IMR-90 (cell line): ENCODE results near the gene CIBAR2. TPM values are rescaled to one million over a fixed set of nuclear protein-coding genes. Genes with fewer than 3 reads are reported as not detected.
A peak's percentile ranks its signal among the peaks of the same experiment; 100 is the strongest.

Experiments
- ATAC-seq: fragments of 200-7000 bp; cut with Tn5 transposase; 2 replicates; pipeline ENCODE4 v1.9.1; 2020; ENCODE audit warnings: low read depth, mild to moderate bottlenecking, moderate library complexity
- BruUV-seq: library from RNA; stranded (reverse); fragments of 400-500 nt; replicated peaks from 2 replicates; lab custom pipeline; 2021; lab: Mats Ljungman, UMichigan
- CTCF ChIA-PET: fragments of 300-600 bp; formaldehyde crosslinking; extraction: SDS; loops from one replicate; lab custom pipeline; 2021; ENCODE audit warnings: antibody characterized with exemption; lab: Yijun Ruan, JAX
- POLR2A ChIA-PET: fragments of 300-600 bp; sonication (Branson Sonifier 250); formaldehyde crosslinking; loops from one replicate; lab custom pipeline; 2022; ENCODE audit warnings: antibody characterized with exemption; ENCODE audit not compliant: unreplicated experiment; lab: Charles Lee
- DNase-seq: peaks from one replicate; pipeline ENCODE4 v3.0.0; 2013
- H2AFZ ChIP-seq: replicated peaks from 2 replicates; pipeline ENCODE3; 2013; ENCODE audit warnings: low read length, mild to moderate bottlenecking; ENCODE audit not compliant: poor library complexity
- H2AK5ac ChIP-seq: 2 replicates; pipeline ENCODE4 v1.6.1; 2013; ENCODE audit warnings: low read depth, low read length, inconsistent platforms
- H2AK9ac ChIP-seq: replicated peaks from 2 replicates; pipeline ENCODE3; 2013; ENCODE audit warnings: mild to moderate bottlenecking, low read depth, low read length, moderate library complexity; ENCODE audit not compliant: poor library complexity
- H2BK120ac ChIP-seq: 2 replicates; pipeline ENCODE4 v1.6.1; 2013; ENCODE audit warnings: low read depth, low read length, inconsistent platforms
- H2BK15ac ChIP-seq: 3 replicates; pipeline ENCODE4 v1.6.1; 2013; ENCODE audit warnings: low read depth, low read length, inconsistent platforms
- H2BK20ac ChIP-seq: 2 replicates; pipeline ENCODE4 v1.6.1; 2013; ENCODE audit warnings: low read depth, mild to moderate bottlenecking, inconsistent platforms, low read length, moderate library complexity
- H2BK5ac ChIP-seq: 2 replicates; pipeline ENCODE4 v1.6.1; 2013; ENCODE audit warnings: mild to moderate bottlenecking, low read depth, low read length, inconsistent platforms; ENCODE audit not compliant: poor library complexity, severe bottlenecking
- H3K14ac ChIP-seq: replicated peaks from 2 replicates; pipeline ENCODE4 v1.6.1; 2013; ENCODE audit warnings: low read depth, low read length, inconsistent platforms
- H3K18ac ChIP-seq: 2 replicates; pipeline ENCODE4 v1.6.1; 2013; ENCODE audit warnings: low read depth, low read length, control low read depth
- H3K23ac ChIP-seq: 2 replicates; pipeline ENCODE4 v1.6.1; 2013; ENCODE audit warnings: low read depth, low read length, inconsistent platforms
- H3K27ac ChIP-seq: 2 replicates; pipeline ENCODE4 v1.5.1; 2013; ENCODE audit warnings: mild to moderate bottlenecking, control low read depth, low read length; ENCODE audit not compliant: insufficient read depth
- H3K27me3 ChIP-seq: 2 replicates; pipeline ENCODE4 v1.6.1; 2013; ENCODE audit warnings: low read length; ENCODE audit not compliant: control insufficient read depth, insufficient read depth
- H3K36me3 ChIP-seq: 2 replicates; pipeline ENCODE4 v1.6.1; 2013; ENCODE audit warnings: low read length, mixed read lengths; ENCODE audit not compliant: control insufficient read depth, insufficient read depth
- H3K4ac ChIP-seq: 2 replicates; pipeline ENCODE4 v1.6.1; 2013; ENCODE audit warnings: low read depth, low read length, inconsistent platforms
- H3K4me1 ChIP-seq: 2 replicates; pipeline ENCODE4 v1.6.1; 2013; ENCODE audit warnings: low read length, mixed read lengths; ENCODE audit not compliant: control insufficient read depth, insufficient read depth
- H3K4me2 ChIP-seq: 2 replicates; pipeline ENCODE4 v1.6.1; 2013; ENCODE audit warnings: low read depth, mild to moderate bottlenecking, control low read depth, low read length, moderate library complexity
- H3K4me3 ChIP-seq: 2 replicates; pipeline ENCODE4 v1.5.1; 2013; ENCODE audit warnings: low read depth, mild to moderate bottlenecking, control low read depth, low read length, moderate library complexity; ENCODE audit not compliant: insufficient read depth
- H3K56ac ChIP-seq: 2 replicates; pipeline ENCODE4 v1.6.1; 2013; ENCODE audit warnings: low read length, inconsistent platforms; ENCODE audit not compliant: insufficient read depth; ENCODE audit errors: extremely low read depth
- H3K79me1 ChIP-seq, 2 experiments: 2 replicates each; pipeline ENCODE4 v1.6.1; 2013; ENCODE audit warnings: low read length in 2 of 2, inconsistent platforms in 1 of 2, low read depth in 1 of 2
- H3K9ac ChIP-seq: 2 replicates; pipeline ENCODE4 v1.6.1; 2013; ENCODE audit warnings: low read depth, low read length, control low read depth
- H3K9me1 ChIP-seq: 2 replicates; pipeline ENCODE4 v1.6.1; 2013; ENCODE audit warnings: low read length, inconsistent platforms; ENCODE audit not compliant: insufficient read depth
- H3K9me3 ChIP-seq: 2 replicates; pipeline ENCODE4 v1.6.1; 2013; ENCODE audit warnings: low read length; ENCODE audit not compliant: control insufficient read depth, insufficient read depth
- H4K20me1 ChIP-seq: 2 replicates; pipeline ENCODE4 v1.6.1; 2013; ENCODE audit warnings: low read length, inconsistent platforms; ENCODE audit not compliant: insufficient read depth
- H4K5ac ChIP-seq: 2 replicates; pipeline ENCODE4 v1.6.1; 2013; ENCODE audit warnings: mild to moderate bottlenecking, low read depth, low read length, control low read depth
- H4K8ac ChIP-seq, 2 experiments: 2 replicates each; pipeline ENCODE4 v1.6.1; 2013; ENCODE audit warnings: low read depth in 2 of 2, low read length in 2 of 2, control low read depth in 1 of 2, inconsistent platforms in 1 of 2
- H4K91ac ChIP-seq: 2 replicates; pipeline ENCODE4 v1.6.1; 2013; ENCODE audit warnings: low read depth, low read length, inconsistent platforms; ENCODE audit not compliant: insufficient read depth
- BHLHE40 ChIP-seq: fragments of 150-350 bp; IDR thresholded peaks from 2 replicates; pipeline ENCODE4 v1.6.1; 2016; ENCODE audit warnings: mild to moderate bottlenecking, low read depth, low read length
- ELK1 ChIP-seq: fragments of 150-350 bp; IDR thresholded peaks from 2 replicates; pipeline ENCODE4 v1.6.1; 2016; ENCODE audit warnings: low read depth, mild to moderate bottlenecking, low read length, moderate library complexity, borderline replicate concordance
- FOS ChIP-seq: fragments of 150-350 bp; IDR thresholded peaks from 2 replicates; pipeline ENCODE4 v1.6.1; 2016; ENCODE audit warnings: low read depth, low read length
- NFE2L2 ChIP-seq: fragments of 150-350 bp; IDR thresholded peaks from 2 replicates; pipeline ENCODE4 v1.6.1; 2016; ENCODE audit warnings: low read depth, mild to moderate bottlenecking, low read length
- SMC3 ChIP-seq: fragments of 150-350 bp; IDR thresholded peaks from 2 replicates; pipeline ENCODE4 v1.6.1; 2016; ENCODE audit warnings: low read depth, mild to moderate bottlenecking, antibody characterized with exemption, low read length, moderate library complexity
- whole genome bisulfite sequencing, 2 experiments: methylation state at CpG; one replicate each; pipeline versions ENCODE4 v1.1.5 to v1.1.7; 2013; ENCODE audit warnings: missing lambda C conversion rate in 2 of 2; ENCODE audit not compliant: insufficient read length in 1 of 2; ENCODE audit errors: extremely low coverage in 2 of 2; 5-methylcytosine and 5-hydroxymethylcytosine counted together
- dilution Hi-C: fragments of 300-500 bp; cut with HindIII; formaldehyde crosslinking; loops from one replicate; pipeline ENCODE4 v1.14.3; 2018; ENCODE audit warnings: low sequenced_read_pairs; ENCODE audit not compliant: unreplicated experiment
- in situ Hi-C: fragments of 300-500 bp; cut with MboI; formaldehyde crosslinking; loops from 3 replicates; pipeline ENCODE4 v1.14.3; 2019; ENCODE audit warnings: low sequenced_read_pairs, inconsistent platforms, mixed read lengths
- intact Hi-C: fragments of 100-400 bp; cut with micrococcal nuclease; formaldehyde crosslinking; loops from 2 replicates; pipeline ENCODE4 v1.10.0; 2022
- polyA plus RNA-seq, 3 experiments: library from polyadenylated mRNA; depleted of rRNA; stranded (reverse); fragments of >200 nt; gene quantifications; 2 replicates each; pipeline ENCODE4 v1.2.3, GENCODE V29; 2012; ENCODE audit warnings: low replicate concordance in 1 of 3
- total RNA-seq: library from RNA; depleted of rRNA; stranded (reverse); fragments of >200 nt; gene quantifications from 2 replicates; pipeline ENCODE4 v1.2.3, GENCODE V29; 2012

CIBAR2 gene
- total and polyA plus RNA-seq, 2 of the 4 experiments (the other 2 are of a cell fraction), result 0.18 to 0.24 TPM

GRCh38 chr16:85134076-85134788 lies 22.0 kb upstream of the CIBAR2 start:
- CTCF ChIA-PET, result no interaction called here

More at GRCh38 chr16:85134076-85134788, 22.0 kb upstream of the CIBAR2 start:
- Histone ChIP-seq H3K4me3 (no peak overlapping the region), H3K79me1 (no peaks in the 10 kb centered on the region), H3K9me1 (peaks cover 25% of the 10 kb centered on the region), H2BK15ac (no peak overlapping the region; the same call in 2 of the 3 replicates), H2BK20ac (no peak overlapping the region), H3K36me3 (no peaks in the 10 kb centered on the region), H2AK5ac (peak overlapping the region; percentile 12), H3K27me3 (no peaks in the 10 kb centered on the region), H4K91ac (no peak overlapping the region), H3K14ac (no peak overlapping the region), H3K9ac (no peak overlapping the region), H3K27ac (no peak overlapping the region), H2BK5ac (no peak overlapping the region), H2AK9ac (no peak overlapping the region), H3K9me3 (no peaks in the 10 kb centered on the region), H2BK120ac (no peak overlapping the region), H3K4me2 (no peak overlapping the region), H3K56ac (no peak overlapping the region), H3K4ac (peak overlapping the region; percentile 4; the same call in 1 of the 2 replicates), H4K8ac (no peak overlapping the region), H3K23ac (no peak overlapping the region), H3K18ac (no peak overlapping the region), H4K20me1 (no peaks in the 10 kb centered on the region), H2AFZ (no peak overlapping the region), H4K5ac (no peak overlapping the region), H3K4me1 (peaks cover 27% of the 10 kb centered on the region)
- in situ Hi-C loops, result no loop called here
- no peak for TF ChIP-seq FOS
- no peak for TF ChIP-seq BHLHE40
- TF ChIP-seq SMC3, result no peak
- no peak for TF ChIP-seq ELK1
- TF ChIP-seq NFE2L2, result no peak
- intact Hi-C loops, result no loop called here
- DNase-seq, result no peak
- POLR2A ChIA-PET, result no interaction called here
- BruUV-seq, result no TSS peak
- 96% methylated on average over 5 of the region's 19 CpGs; no CpG with 5 or more reads in 1 of the 2 experiments for WGBS, 2 experiments
- ATAC-seq, result no peak
- dilution Hi-C loops, result no loop called here
